PC-3 (cell line): ENCODE data around the gene DYNC2I2. TPM values are rescaled to one million over a fixed set of nuclear protein-coding genes. Genes with fewer than 3 reads are reported as not detected.
A peak's percentile ranks its signal among the peaks of the same experiment; 100 is the strongest.

ENCODE experiments used
- ATAC-seq: fragments of 200-7000 bp; cut with Tn5 transposase; 2 replicates; pipeline ENCODE4 v1.9.1; 2020; ENCODE audit warnings: mild to moderate bottlenecking, moderate library complexity
- BruUV-seq: library from RNA; stranded (reverse); fragments of 400-500 nt; replicated peaks from 2 replicates; lab custom pipeline; 2021; lab: Mats Ljungman, UMichigan
- CTCF ChIA-PET: fragments of 300-600 bp; sonication (Branson Sonifier 250); formaldehyde crosslinking; loops from one replicate; lab custom pipeline; 2022; ENCODE audit warnings: antibody characterized with exemption; lab: Charles Lee
- POLR2A ChIA-PET: fragments of 300-600 bp; sonication (Branson Sonifier 250); formaldehyde crosslinking; loops from one replicate; lab custom pipeline; 2022; ENCODE audit warnings: antibody characterized with exemption; ENCODE audit not compliant: unreplicated experiment; lab: Charles Lee
- DNase-seq: peaks from one replicate; pipeline ENCODE4 v3.0.0-alpha.2; 2015
- H2AFZ ChIP-seq: fragments of 300-600 bp; sonication (generic); 2 replicates; pipeline ENCODE4 v1.6.0; 2016; ENCODE audit warnings: antibody characterized with exemption, low read length
- H3F3A ChIP-seq: fragments of 300-600 bp; sonication (generic); one replicate; pipeline ENCODE4 v1.6.0; 2017; ENCODE audit warnings: antibody characterized with exemption, low read length, control low read depth, mild to moderate bottlenecking; ENCODE audit not compliant: unreplicated experiment
- H3K27ac ChIP-seq: fragments of 300-600 bp; sonication (generic); 2 replicates; pipeline ENCODE4 v1.5.1; 2016; ENCODE audit warnings: mild to moderate bottlenecking, low read length
- H3K27me3 ChIP-seq: fragments of 300-600 bp; sonication (generic); 2 replicates; pipeline ENCODE4 v1.6.1; 2016; ENCODE audit warnings: low read length, mixed read lengths
- H3K36me3 ChIP-seq: fragments of 300-600 bp; sonication (generic); 2 replicates; pipeline ENCODE4 v1.6.1; 2016; ENCODE audit warnings: low read depth, mixed run types, low read length, mixed read lengths
- H3K4me1 ChIP-seq: fragments of 300-600 bp; sonication (generic); 2 replicates; pipeline ENCODE4 v1.5.1; 2016; ENCODE audit warnings: low read length; ENCODE audit not compliant: insufficient read depth
- H3K4me2 ChIP-seq: fragments of 300-600 bp; sonication (generic); 2 replicates; pipeline ENCODE4 v1.6.0; 2016; ENCODE audit warnings: low read length
- H3K4me3 ChIP-seq: fragments of 300-600 bp; sonication (generic); 2 replicates; pipeline ENCODE4 v1.5.1; 2016; ENCODE audit warnings: mild to moderate bottlenecking, low read length, mixed read lengths
- H3K79me2 ChIP-seq: fragments of 300-600 bp; sonication (generic); 2 replicates; pipeline ENCODE4 v1.6.1; 2017; ENCODE audit warnings: low read length, mixed read lengths
- H3K9ac ChIP-seq: fragments of 300-600 bp; sonication (generic); 2 replicates; pipeline ENCODE4 v1.6.0; 2016; ENCODE audit warnings: mild to moderate bottlenecking, low read length
- H3K9me2 ChIP-seq: fragments of 300-600 bp; sonication (generic); replicated peaks from 2 replicates; pipeline ENCODE4 v1.6.1; 2016; ENCODE audit warnings: mixed run types, low read length, mixed read lengths
- H3K9me3 ChIP-seq: fragments of 300-600 bp; sonication (generic); 2 replicates; pipeline ENCODE4 v1.6.1; 2016; ENCODE audit warnings: low read length, mixed read lengths
- H4K20me1 ChIP-seq: fragments of 300-600 bp; sonication (generic); 2 replicates; pipeline ENCODE4 v1.6.1; 2016; ENCODE audit warnings: low read length, mixed read lengths
- EZH2 ChIP-seq: fragments of 300-600 bp; sonication (generic); IDR thresholded peaks from one replicate; pipeline ENCODE4 v1.6.1; 2017; ENCODE audit warnings: antibody characterized with exemption, mild to moderate bottlenecking, low read length; ENCODE audit not compliant: unreplicated experiment
- EZH2phosphoT487 ChIP-seq: fragments of 300-600 bp; sonication (generic); IDR thresholded peaks from 2 replicates; pipeline ENCODE4 v1.6.1; 2018; ENCODE audit warnings: mild to moderate bottlenecking, antibody characterized with exemption, low read length, borderline replicate concordance
- intact Hi-C: fragments of 100-400 bp; cut with micrococcal nuclease; formaldehyde crosslinking; loops from 2 replicates; pipeline ENCODE4 v1.9.0; 2023
- total RNA-seq: library from RNA; depleted of rRNA; stranded (reverse); fragments of >200 nt; gene quantifications from 2 replicates; pipeline ENCODE4 v1.2.3, GENCODE V29; 2014
- TF ChIP-seq, protein P1 (sequence below): fragments of 300-600 bp; sonication (generic); conservative IDR thresholded peaks from 2 replicates; pipeline ENCODE4 v1.5.1; 2017; ENCODE audit warnings: antibody characterized with exemption, low read depth, mild to moderate bottlenecking, low read length

Gene DYNC2I2
- total RNA-seq, 1 experiment from 2014 or later: 196 TPM

DNA sequence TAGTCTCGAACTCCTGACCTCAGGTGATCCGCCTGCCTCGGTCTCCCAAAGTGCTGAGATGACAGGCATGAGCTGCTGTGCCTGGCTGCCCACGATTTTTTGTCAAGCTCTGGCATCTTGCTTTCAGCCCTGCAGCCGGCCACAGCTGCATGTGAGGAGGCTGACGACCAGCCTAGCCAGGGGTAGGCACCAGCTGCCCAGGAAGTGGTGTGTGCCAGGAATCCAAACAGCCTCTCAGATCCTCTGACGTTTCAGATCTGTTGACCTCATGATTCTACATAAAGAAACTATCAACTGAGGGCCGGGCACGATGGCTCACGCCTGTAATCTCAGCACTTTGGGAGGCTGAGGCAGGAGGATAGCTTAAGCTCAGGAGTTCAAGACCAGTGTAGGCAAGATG lies 19.0 kb downstream of the DYNC2I2 start:
- Histone ChIP-seq H3K27me3 (no peaks in the 10 kb centered on the region), H3K79me2 (no peaks in the 10 kb centered on the region), H3K4me2 (no peak overlapping the region), H3K27ac (no peak overlapping the region), H3K36me3 (no peaks in the 10 kb centered on the region; the same call in 1 of the 2 replicates), H2AFZ (no peak overlapping the region), H3K4me3 (no peak overlapping the region), H3K9ac (no peak overlapping the region), H4K20me1 (no peaks in the 10 kb centered on the region), H3K9me3 (no peaks in the 10 kb centered on the region), H3K9me2 (no peaks in the 10 kb centered on the region), H3K4me1 (peaks cover 23% of the 10 kb centered on the region), H3F3A (no peaks in the 10 kb centered on the region)
- ChIA-PET CTCF (no interaction called here), POLR2A (no interaction called here)
- TF ChIP-seq, protein P1, sequence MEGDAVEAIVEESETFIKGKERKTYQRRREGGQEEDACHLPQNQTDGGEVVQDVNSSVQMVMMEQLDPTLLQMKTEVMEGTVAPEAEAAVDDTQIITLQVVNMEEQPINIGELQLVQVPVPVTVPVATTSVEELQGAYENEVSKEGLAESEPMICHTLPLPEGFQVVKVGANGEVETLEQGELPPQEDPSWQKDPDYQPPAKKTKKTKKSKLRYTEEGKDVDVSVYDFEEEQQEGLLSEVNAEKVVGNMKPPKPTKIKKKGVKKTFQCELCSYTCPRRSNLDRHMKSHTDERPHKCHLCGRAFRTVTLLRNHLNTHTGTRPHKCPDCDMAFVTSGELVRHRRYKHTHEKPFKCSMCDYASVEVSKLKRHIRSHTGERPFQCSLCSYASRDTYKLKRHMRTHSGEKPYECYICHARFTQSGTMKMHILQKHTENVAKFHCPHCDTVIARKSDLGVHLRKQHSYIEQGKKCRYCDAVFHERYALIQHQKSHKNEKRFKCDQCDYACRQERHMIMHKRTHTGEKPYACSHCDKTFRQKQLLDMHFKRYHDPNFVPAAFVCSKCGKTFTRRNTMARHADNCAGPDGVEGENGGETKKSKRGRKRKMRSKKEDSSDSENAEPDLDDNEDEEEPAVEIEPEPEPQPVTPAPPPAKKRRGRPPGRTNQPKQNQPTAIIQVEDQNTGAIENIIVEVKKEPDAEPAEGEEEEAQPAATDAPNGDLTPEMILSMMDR: no peak
- TF ChIP-seq EZH2 (no peak), EZH2phosphoT487 (no peak)
- ATAC-seq (no peak), DNase-seq (no peak)
- BruUV-seq: no TSS peak
- intact Hi-C loops: loop anchor here (5.0 kb wide), 1 partner anchor 45 kb away; no protein-coding TSS in a partner anchor

DNA sequence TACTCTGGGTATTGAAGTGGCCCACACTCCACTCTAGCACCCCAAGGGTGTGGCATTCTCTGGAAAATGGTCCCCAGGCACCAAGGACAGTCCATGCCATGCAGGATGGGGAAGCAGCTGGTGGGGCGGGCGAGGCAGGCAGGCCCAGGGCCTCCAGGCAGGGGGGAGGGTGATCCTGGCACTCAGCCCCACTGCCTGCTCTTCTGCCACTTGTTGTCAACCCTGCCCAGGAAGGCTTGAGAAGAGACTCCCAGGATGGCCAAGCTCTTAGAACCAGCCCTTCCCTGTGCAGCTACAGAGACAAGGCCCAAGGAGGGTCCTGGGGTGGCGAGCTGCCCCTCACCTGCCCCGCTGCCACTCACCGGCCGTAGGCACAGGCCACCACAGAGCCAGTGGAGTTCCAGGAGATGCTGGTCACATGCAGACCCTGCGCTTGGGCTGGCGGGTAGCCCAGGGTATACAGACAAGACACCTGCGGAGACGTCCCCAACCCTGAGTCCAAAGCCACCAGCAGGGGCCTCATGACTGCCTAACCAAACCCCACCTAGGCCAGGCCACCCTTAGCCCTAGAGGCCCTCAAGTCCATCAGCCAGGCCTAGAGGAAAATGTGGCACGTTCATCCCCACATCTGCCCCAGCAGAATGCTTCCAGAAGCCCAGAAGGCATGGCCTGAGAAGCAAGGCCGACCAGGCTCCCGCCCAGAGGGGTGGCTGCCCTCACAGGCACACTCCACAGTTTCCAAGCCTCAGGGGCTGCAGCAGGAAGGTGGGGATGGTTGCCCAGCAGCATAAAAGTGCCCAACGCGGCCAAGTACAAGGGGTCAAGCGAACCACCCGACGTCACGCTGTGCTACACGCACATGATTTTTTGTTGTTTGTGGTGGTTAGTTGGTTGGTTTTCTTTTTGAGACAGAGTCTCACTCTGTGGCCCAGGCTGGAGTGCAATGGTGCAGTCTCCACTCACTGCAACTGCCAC lies 19.8 kb downstream of the DYNC2I2 start:
- no TSS peak for BruUV-seq
- no peaks in the 10 kb centered on the region; the same call in 1 of the 2 replicates for H3K36me3 ChIP-seq
- H2AFZ ChIP-seq: no peak overlapping the region
- H3K27me3 ChIP-seq: no peaks in the 10 kb centered on the region
- H3K9ac ChIP-seq: peak overlapping the region; percentile 79; the same call in 1 of the 2 replicates
- TF ChIP-seq, protein P1: no peak
- TF ChIP-seq EZH2 (no peak), EZH2phosphoT487 (no peak)
- no peak overlapping the region for H3K4me3 ChIP-seq
- CTCF ChIA-PET: interaction anchor here (1.2 kb wide), 1 partner anchor 63 kb away, joined by 3 read pairs; no protein-coding TSS in a partner anchor
- intact Hi-C loops: loop anchor here (5.0 kb wide), 1 partner anchor 45 kb away; no protein-coding TSS in a partner anchor
- H3K9me2 ChIP-seq: no peaks in the 10 kb centered on the region
- ATAC-seq (peak; percentile 2), DNase-seq (no peak)
- POLR2A ChIA-PET: no interaction called here
- no peaks in the 10 kb centered on the region for H3F3A ChIP-seq
- peaks cover 23% of the 10 kb centered on the region for H3K4me1 ChIP-seq
- H3K79me2 ChIP-seq: no peaks in the 10 kb centered on the region
- peak overlapping the region; percentile 97 for H3K27ac ChIP-seq
- no peaks in the 10 kb centered on the region for H3K9me3 ChIP-seq
- no peaks in the 10 kb centered on the region for H4K20me1 ChIP-seq
- H3K4me2 ChIP-seq: peak overlapping the region; percentile 77
